ENCODE results near the gene JADE1.

Gene JADE1

GRCh38 chr4:128809477-128810330, at the start of gene JADE1:
JADE1 (plus strand) TSS chr4:128809700; CDS start chr4:128831759, 22,059 bp downstream.
- TF ChIP-seq CTCF (IDR thresholded peaks at IDR 0.05; ENCODE audit: low read length, missing control alignments), result peak; percentile 55
- peak; percentile 96 for DNase-seq (ENCODE audit: low read depth)
- H3K4me3 ChIP-seq (replicated peaks; ENCODE audit: low read depth, low read length), result peak within 1 kb of the TSS; percentile 95

DNA sequence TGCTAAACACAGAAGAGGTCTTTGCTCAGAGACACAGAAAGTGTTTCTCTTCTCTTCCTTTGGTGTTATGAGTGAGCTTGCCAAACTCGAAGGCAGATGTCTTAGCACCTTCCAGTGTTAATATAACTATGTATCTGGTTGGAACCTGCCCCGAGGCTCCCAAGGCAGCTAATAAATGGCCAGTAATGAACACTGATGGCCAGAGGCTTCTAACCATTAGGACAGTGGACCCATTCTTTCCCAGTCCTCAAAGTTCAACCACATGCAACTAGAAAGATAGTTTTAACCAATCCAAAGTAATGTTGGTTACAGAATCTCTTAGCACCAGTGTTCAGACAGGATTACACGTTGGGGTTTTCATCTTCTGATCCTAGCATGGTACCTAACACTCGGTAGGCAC, 42.7 kb upstream of the JADE1 start:
- DNase-seq (ENCODE audit: low read depth), result no peak
- no peak overlapping the region for H3K4me3 ChIP-seq (replicated peaks; ENCODE audit: low read depth, low read length)
- no peak for TF ChIP-seq CTCF (IDR thresholded peaks at IDR 0.05; ENCODE audit: low read length, missing control alignments)

DNA sequence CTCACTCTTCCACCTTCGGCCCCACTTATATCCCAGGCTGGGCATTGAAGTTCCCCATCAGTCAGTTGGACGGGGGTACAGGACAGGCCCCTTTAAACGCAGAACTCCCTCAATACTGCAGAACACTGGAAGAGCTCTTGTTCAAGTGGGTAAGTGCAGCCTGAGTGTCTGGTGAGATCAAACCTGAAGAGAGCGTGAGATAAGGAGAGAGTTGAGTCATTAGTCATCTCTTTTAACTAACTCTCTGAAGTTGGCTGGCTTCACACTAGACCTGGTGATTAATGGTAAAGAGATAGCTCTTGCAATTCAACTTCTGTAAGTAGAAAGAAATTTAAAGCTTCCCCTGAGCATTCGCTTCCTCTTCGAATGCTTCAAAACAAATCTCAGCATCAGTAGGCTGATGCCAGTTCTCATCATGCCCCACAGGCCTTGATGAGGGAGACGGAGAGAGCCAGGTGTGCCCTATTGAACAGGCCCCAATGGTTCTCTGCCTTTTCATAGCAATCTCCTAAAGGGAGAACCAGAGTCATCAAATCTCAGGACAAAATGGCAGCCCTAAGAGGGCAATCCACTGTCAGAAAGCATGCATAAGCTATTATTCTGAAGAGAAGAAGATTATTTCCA, 41.0 kb upstream of the JADE1 start:
- H3K4me3 ChIP-seq (replicated peaks; ENCODE audit: low read depth, low read length), result no peak overlapping the region
- no peak for TF ChIP-seq CTCF (IDR thresholded peaks at IDR 0.05; ENCODE audit: low read length, missing control alignments)
- DNase-seq (ENCODE audit: low read depth), result peak; percentile 42

- TF ChIP-seq CTCF (IDR thresholded peaks at IDR 0.05; ENCODE audit: low read length, missing control alignments), result no peak
- no peak for DNase-seq (ENCODE audit: low read depth)
- no peak overlapping the region for H3K4me3 ChIP-seq (replicated peaks; ENCODE audit: low read depth, low read length)
Measured at GRCh38 chr4:128769011-128769410, 40.5 kb upstream of the JADE1 start.

GRCh38 chr4:128770807-128771206, 38.7 kb upstream of the JADE1 start:
- no peak overlapping the region for H3K4me3 ChIP-seq (replicated peaks; ENCODE audit: low read depth, low read length)
- DNase-seq (ENCODE audit: low read depth), result peak; percentile 27
- TF ChIP-seq CTCF (IDR thresholded peaks at IDR 0.05; ENCODE audit: low read length, missing control alignments), result no peak

DNA sequence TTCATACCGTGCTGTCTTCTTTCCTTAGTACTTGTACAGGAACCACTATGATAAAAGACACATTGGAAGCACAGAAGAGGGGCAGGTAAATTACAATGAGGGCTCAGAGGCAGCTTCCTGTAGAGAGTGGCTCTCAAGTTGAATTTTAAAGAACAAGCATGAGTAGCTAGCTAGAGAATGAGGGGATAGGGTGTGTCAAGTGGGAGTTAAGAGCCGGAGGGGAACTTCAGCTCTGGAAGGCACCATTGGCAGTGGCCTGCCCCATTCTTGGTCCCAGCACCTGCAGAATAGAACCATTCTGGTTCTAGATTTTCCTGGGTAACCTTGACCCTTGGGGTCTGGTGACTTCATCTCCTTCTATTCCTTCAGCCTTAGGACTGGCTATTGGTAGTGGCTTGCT, 34.0 kb upstream of the JADE1 start:
- H3K4me3 ChIP-seq (replicated peaks; ENCODE audit: low read depth, low read length), result no peak overlapping the region
- no peak for DNase-seq (ENCODE audit: low read depth)
- TF ChIP-seq CTCF (IDR thresholded peaks at IDR 0.05; ENCODE audit: low read length, missing control alignments), result no peak

All from fibroblast of pulmonary artery (primary cell).